Liver (tissue), 9 donors: ENCODE data around the gene METTL25. TPM values are rescaled to one million over a fixed set of nuclear protein-coding genes. Genes with fewer than 3 reads are reported as not detected.

ENCODE experiments used
- DNase-seq: peaks from one replicate; pipeline ENCODE4 v3.0.0-alpha.2; 2017; ENCODE audit warnings: low spot score
- H3K27ac ChIP-seq, 2 donors: one replicate each; pipeline ENCODE4 v1.7.0; 2013; ENCODE audit warnings: inconsistent platforms in 2 of 2, low read length in 2 of 2, control low read depth in 1 of 2, low read depth in 1 of 2, mild to moderate bottlenecking in 1 of 2
- H3K27me3 ChIP-seq, 4 donors: one replicate each; pipeline versions ENCODE4 v1.6.1 to v1.7.0; 2013; ENCODE audit warnings: low read length in 3 of 4, inconsistent platforms in 1 of 4, mild to moderate bottlenecking in 1 of 4, moderate library complexity in 1 of 4; ENCODE audit not compliant: control insufficient read depth in 4 of 4, insufficient read depth in 4 of 4
- H3K36me3 ChIP-seq, 4 donors: one replicate each; pipeline versions ENCODE4 v1.6.1 to v1.7.0; 2013; ENCODE audit warnings: low read length in 3 of 4, mild to moderate bottlenecking in 3 of 4, low read depth in 1 of 4, moderate library complexity in 1 of 4; ENCODE audit not compliant: control insufficient read depth in 4 of 4, insufficient read depth in 3 of 4
- H3K4me1 ChIP-seq, 4 donors: one replicate each; pipeline versions ENCODE4 v1.6.1 to v1.7.0; 2013; ENCODE audit warnings: low read length in 3 of 4, mild to moderate bottlenecking in 3 of 4, moderate library complexity in 1 of 4; ENCODE audit not compliant: control insufficient read depth in 4 of 4, insufficient read depth in 4 of 4
- H3K4me3 ChIP-seq, 3 donors: one replicate each; pipeline versions ENCODE4 v1.6.1 to v1.7.0; 2013; ENCODE audit warnings: low read length in 3 of 3, control low read depth in 1 of 3, low read depth in 1 of 3, mild to moderate bottlenecking in 1 of 3
- H3K9ac ChIP-seq, 2 donors: one replicate each; pipeline ENCODE4 v1.7.0; 2013; ENCODE audit warnings: low read length in 2 of 2, mild to moderate bottlenecking in 2 of 2, moderate library complexity in 2 of 2, control low read depth in 1 of 2, low read depth in 1 of 2
- H3K9me3 ChIP-seq, 4 donors: one replicate each; pipeline versions ENCODE4 v1.6.1 to v1.7.0; 2013; ENCODE audit warnings: low read length in 3 of 4; ENCODE audit not compliant: control insufficient read depth in 4 of 4
- ATF3 ChIP-seq: IDR thresholded peaks from 2 replicates; pipeline ENCODE4 v1.6.1; 2016; ENCODE audit warnings: antibody characterized with exemption
- CTCF ChIP-seq: fragments of 150-350 bp; IDR thresholded peaks from 2 replicates; pipeline ENCODE4 v1.5.1; 2017; ENCODE audit warnings: improper control_type of control experiment, low read depth, low read length; ENCODE audit not compliant: missing input control
- EGR1 ChIP-seq, 2 donors: IDR thresholded peaks; 2 replicates each; pipeline ENCODE4 v1.6.1; 2016 to 2018; ENCODE audit warnings: antibody characterized with exemption in 2 of 2, low read depth in 2 of 2
- FOXA1 ChIP-seq: IDR thresholded peaks from 2 replicates; pipeline ENCODE4 v1.6.1; 2016; ENCODE audit warnings: antibody characterized with exemption
- FOXA2 ChIP-seq: IDR thresholded peaks from 2 replicates; pipeline ENCODE4 v1.6.1; 2016; ENCODE audit warnings: antibody characterized with exemption
- GABPA ChIP-seq, 2 donors: IDR thresholded peaks in 1 of 2; conservative IDR thresholded peaks in 1 of 2; 2 replicates each; pipeline ENCODE4 v1.6.1; 2016; ENCODE audit warnings: antibody characterized with exemption in 2 of 2, mild to moderate bottlenecking in 1 of 2, moderate library complexity in 1 of 2
- HNF4A ChIP-seq, 2 donors: conservative IDR thresholded peaks; 2 replicates each; pipeline ENCODE4 v1.6.1; 2016; ENCODE audit warnings: antibody characterized with exemption in 2 of 2, mild to moderate bottlenecking in 2 of 2
- HNF4G ChIP-seq: IDR thresholded peaks from 2 replicates; pipeline ENCODE4 v1.6.1; 2016; ENCODE audit warnings: antibody characterized with exemption
- JUND ChIP-seq, 2 donors: IDR thresholded peaks; 2 replicates each; pipeline ENCODE4 v1.6.1; 2016; ENCODE audit warnings: antibody characterized with exemption in 2 of 2
- MAX ChIP-seq: IDR thresholded peaks from 2 replicates; pipeline ENCODE4 v1.6.1; 2016; ENCODE audit warnings: antibody characterized with exemption
- NR2F2 ChIP-seq: IDR thresholded peaks from 2 replicates; pipeline ENCODE4 v1.6.1; 2016; ENCODE audit warnings: antibody characterized with exemption
- RAD21 ChIP-seq, 2 donors: IDR thresholded peaks; 2 replicates each; pipeline ENCODE4 v1.6.1; 2016; ENCODE audit warnings: antibody characterized with exemption in 2 of 2, mild to moderate bottlenecking in 2 of 2
- REST ChIP-seq: IDR thresholded peaks from 2 replicates; pipeline ENCODE4 v1.6.1; 2016; ENCODE audit warnings: antibody characterized with exemption, mild to moderate bottlenecking
- RXRA ChIP-seq, 2 donors: IDR thresholded peaks; 2 replicates each; pipeline ENCODE4 v1.6.1; 2017 to 2018; ENCODE audit warnings: antibody characterized with exemption in 2 of 2, mild to moderate bottlenecking in 1 of 2
- SP1 ChIP-seq: IDR thresholded peaks from 2 replicates; pipeline ENCODE4 v1.6.1; 2018; ENCODE audit warnings: antibody characterized with exemption, mild to moderate bottlenecking
- TAF1 ChIP-seq: conservative IDR thresholded peaks from 2 replicates; pipeline ENCODE4 v1.6.1; 2016; ENCODE audit warnings: antibody characterized with exemption, mild to moderate bottlenecking
- YY1 ChIP-seq: IDR thresholded peaks from 2 replicates; pipeline ENCODE4 v1.6.1; 2016; ENCODE audit warnings: antibody characterized with exemption, mild to moderate bottlenecking
- ZBTB33 ChIP-seq: IDR thresholded peaks from 2 replicates; pipeline ENCODE4 v1.6.1; 2016; ENCODE audit warnings: antibody characterized with exemption
- WGBS: extraction: QIAGEN DNeasy Blood & Tissue Kit; methylation state at CpG from one replicate; pipeline ENCODE4 v1.1.7; 2013; 5-methylcytosine and 5-hydroxymethylcytosine counted together
- polyA plus RNA-seq, 2 donors: library from polyadenylated mRNA; stranded (reverse) in 1 of 2; unstranded in 1 of 2; fragments of 200-250 nt in 1 of 2; fragments of >200 nt in 1 of 2; fragmentation: Nextera tagmentation in 1 of 2; extraction: Ambion mirVana in 1 of 2; gene quantifications; one replicate each; pipeline versions ENCODE4 v1.2.1 to v1.2.3, GENCODE V29; 2013 to 2015
- total RNA-seq, 2 donors: library from RNA; depleted of rRNA; stranded (reverse); fragments of >200 nt; gene quantifications; one replicate each; pipeline ENCODE4 v1.2.3, GENCODE V29; 2014
- donor health status: healthy.
- donor health status: healthy.
- donor health status: healthy.
- donor health status: healthy.
- donor health status: healthy.

The METTL25 gene
- total and polyA plus RNA-seq, 4 donors, result 1.5 to 13.4 (median 9.6) TPM

- no peaks in the 10 kb centered on the region for H3K27me3 ChIP-seq
- H3K4me1 ChIP-seq, result no peaks in the 10 kb centered on the region
- WGBS, result 86% methylated on average over 1 of the region's 1 CpG
- H3K9ac ChIP-seq, result no peak overlapping the region
- no peaks in the 10 kb centered on the region for H3K9me3 ChIP-seq
- no peak overlapping the region for H3K27ac ChIP-seq
- no peak for DNase-seq
- peaks cover 0 to 5% (median 0%) of the 10 kb centered on the region in 4 donors for H3K36me3 ChIP-seq
- H3K4me3 ChIP-seq, result no peak overlapping the region
- no peak for TF ChIP-seq ATF3
Observed at GRCh38 chr12:82406651-82407050, 48.3 kb downstream of the METTL25 start.

GRCh38 chr12:82407481-82407880 lies 49.2 kb downstream of the METTL25 start:
- Histone ChIP-seq H3K4me1 (no peaks in the 10 kb centered on the region), H3K27ac (no peak overlapping the region), H3K4me3 (no peak overlapping the region), H3K27me3 (no peaks in the 10 kb centered on the region), H3K9me3 (no peaks in the 10 kb centered on the region), H3K36me3 (peaks cover 0 to 5% (median 0%) of the 10 kb centered on the region in 4 donors), H3K9ac (no peak overlapping the region)
- TF ChIP-seq EGR1 (IDR thresholded peaks at IDR 0.05; ENCODE audit: low read depth in 2 of 2) (no peak), TAF1 (no peak), ZBTB33 (no peak), REST (no peak), FOXA1 (no peak), YY1 (no peak), HNF4A (conservative IDR thresholded peaks at IDR 0.05) (no peak), CTCF (no peak), MAX (no peak), ATF3 (no peak), NR2F2 (no peak), RAD21 (IDR thresholded peaks at IDR 0.05) (no peak), GABPA (IDR thresholded peaks at IDR 0.05 in 1 of 2, conservative IDR thresholded peaks at IDR 0.05 in 1 of 2) (no peak), JUND (IDR thresholded peaks at IDR 0.05) (no peak), RXRA (IDR thresholded peaks at IDR 0.05) (no peak), FOXA2 (no peak), SP1 (no peak), HNF4G (no peak)
- WGBS, result 74% methylated on average over 5 of the region's 5 CpGs
- DNase-seq, result no peak
